Glomerular visceral epithelial cell (primary cell): Measurements from ENCODE around the gene XPC.
"Not testable (repeated sequence)": the region's sequence is repeated elsewhere in the genome, so short reads cannot be mapped to it uniquely, and the experiment has no call there.

Source experiments
- DNase-seq: peaks from one replicate; pipeline ENCODE4 v3.0.0-alpha.2; 2016; ENCODE audit errors: extremely low spot score

Gene XPC

DNA sequence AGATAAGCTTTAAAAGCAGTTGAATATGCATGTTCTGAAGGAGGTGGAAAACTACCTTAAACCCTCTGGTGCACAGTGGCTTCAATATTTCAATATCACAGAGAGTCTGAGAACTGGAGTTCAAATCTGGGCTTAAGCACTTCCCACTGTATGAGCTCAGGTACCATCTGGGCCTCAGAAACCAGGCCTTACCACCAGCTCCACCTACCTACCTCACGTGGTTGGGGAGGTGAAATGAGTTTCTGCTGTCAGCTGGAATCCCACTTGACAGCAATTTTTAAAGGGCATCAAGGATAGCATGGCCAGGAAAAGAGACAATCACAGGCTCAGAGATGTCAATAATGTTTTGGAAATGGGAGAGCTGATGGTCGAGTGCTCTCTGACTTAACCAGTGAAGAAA lies 58.8 kb downstream of the XPC start:
- no peak for DNase-seq

DNA sequence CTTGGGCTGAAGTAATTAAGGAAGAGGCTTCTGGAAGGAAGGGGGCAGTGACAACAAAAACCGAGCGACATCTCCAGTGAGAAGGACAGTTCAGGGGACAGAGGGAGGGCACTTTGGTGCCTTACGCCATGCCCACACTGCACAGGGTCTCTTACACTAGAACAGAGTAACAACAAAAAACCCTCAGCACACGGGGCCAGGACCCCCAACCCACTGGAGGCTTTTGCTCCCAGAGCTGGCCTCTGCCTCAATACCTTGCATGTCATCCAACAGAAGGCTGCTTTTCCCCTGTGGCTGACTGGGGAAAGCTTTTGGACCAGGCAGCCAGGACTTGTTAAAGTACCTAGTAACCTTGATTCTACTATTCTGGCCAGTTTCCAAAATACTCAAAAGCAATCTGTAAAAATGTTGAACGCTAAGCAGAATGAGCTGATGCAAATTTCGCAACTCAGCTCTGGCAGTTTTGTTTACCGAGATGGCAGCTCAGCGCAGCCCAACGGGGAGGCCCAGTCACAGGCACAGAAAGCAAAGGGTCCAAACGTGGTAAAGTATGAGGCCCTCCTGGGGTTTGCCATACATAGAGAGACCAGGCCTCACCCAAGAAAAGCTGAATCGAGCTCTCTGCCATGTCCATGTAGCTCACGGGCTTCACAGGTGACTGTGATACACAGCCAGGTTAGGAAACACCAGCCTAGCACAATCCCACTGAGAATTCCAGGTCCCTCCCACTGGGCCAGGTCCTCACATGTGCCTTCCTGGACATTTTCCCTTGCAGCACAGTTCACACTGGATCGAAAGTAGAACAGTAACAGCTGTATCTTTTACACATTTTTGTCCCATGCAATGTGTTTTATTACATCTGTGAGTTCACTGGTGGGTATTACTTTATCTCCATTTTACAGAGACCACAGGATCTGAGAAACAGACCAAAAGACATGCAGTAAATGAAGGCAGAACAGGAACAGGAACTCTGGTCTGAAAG lies 59.7 kb downstream of the XPC start:
- DNase-seq: no peak

DNA sequence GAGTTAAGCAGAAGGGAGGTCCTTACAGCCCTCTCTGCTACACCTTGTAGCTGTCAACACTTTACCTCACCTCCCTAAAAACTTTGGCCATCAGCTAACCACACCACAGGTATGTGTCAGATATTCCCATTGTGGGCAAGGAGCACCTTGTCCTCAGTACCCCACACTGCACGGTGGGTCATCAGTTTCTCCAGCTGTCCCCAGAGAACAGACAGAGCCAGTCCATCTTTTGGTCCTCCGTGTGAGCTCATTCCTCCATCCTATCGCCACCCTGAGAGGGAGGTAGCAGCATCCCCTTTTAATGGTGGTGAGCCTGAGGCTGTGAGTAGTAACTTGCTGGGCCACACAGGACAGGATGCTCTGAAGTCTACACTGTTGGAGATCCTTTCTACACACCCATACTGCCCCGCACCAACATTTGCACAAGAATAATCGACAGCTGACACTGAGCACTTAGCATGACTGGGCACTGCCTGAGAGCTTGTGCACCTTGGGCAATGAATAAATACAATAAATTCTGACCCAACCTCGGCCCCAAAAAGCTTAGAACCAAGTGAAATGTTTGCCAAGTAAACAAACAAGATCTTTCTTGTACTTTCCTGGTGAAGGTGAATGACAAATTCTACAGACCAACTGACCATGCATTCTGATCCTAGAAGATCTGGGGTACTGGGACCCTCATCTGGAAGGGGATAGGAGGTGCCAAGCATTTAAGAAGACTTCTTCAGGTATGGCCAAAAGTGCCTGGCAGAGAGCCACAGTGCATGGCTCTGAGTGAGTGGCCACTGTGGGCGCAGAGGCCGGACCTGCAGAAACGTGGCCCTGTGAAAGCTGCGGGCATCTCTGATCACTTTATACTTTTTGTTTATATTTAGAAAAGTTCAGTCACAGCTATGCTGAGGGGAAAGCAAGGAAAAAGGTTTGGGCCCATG lies 60.7 kb downstream of the XPC start:
- DNase-seq: no peak

DNA sequence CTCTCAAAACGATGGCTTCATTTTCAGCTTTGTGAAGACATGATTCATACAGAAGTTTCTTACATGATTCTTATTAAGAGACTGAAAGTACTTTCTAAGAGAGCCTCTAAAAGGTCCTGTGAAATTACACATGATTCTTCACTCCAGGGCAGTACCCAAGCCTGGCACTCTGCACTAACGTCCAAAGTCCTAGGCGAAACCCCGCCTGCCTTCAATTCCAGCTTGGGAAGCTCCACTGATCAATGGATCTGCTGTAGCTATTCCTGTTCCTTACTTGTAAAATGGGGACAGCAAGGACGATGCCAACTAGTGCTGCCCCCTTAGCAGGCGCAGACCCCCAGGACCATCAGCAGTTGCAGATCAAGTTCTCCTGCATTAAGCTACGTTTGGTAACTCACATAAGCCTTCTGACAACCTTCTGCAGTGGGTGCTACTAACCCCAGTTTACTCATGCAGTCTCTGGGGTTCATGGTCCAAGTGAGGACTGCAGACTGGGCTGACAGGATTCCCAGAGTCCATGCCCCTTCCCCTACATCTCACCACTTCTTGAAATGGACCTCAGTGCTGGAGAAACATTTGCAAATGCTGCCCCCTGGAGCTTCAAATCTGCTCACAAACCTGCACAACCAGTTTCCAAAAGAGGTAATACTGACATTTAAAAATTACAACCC lies 64.3 kb downstream of the XPC start:
- no peak for DNase-seq

DNA sequence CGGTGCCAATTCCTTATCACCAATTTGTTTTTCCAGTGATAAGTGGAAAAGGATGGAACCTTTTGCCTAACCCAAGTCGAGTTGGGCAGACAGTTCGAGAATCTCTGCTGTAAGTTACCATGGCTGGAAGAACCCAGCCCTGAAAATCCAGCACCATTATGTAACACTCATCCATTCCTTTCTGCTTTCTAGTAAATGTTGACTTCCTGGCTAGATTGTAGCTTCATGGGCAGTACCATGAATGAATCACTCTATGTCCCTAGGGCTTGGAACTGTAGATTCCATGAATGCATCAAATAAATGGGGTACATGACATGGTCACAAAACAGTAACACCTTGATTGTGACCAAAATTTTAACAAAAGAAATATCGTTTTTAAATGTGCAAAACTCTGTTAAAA lies 67.7 kb downstream of the XPC start:
- DNase-seq: no peak

DNA sequence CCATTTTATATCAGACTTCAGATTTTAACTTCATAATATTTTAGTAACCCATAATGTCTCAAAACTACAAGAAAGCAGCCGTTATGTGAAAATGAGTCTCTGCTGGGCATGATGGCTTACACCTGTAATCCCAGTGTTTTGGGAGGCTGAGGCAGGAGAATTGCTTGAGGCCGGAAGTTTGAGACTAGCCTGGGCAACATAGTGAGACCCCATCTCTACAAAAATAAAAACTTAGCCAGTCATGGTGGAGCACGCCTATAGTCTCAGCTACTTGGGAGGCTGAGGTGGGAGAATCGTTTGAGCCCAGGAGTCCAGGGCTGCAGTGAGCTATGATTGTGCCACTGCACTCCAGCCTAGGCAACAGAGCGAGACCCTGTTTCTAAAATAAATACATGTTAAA lies 68.6 kb downstream of the XPC start:
- not testable (repeated sequence) for DNase-seq

DNA sequence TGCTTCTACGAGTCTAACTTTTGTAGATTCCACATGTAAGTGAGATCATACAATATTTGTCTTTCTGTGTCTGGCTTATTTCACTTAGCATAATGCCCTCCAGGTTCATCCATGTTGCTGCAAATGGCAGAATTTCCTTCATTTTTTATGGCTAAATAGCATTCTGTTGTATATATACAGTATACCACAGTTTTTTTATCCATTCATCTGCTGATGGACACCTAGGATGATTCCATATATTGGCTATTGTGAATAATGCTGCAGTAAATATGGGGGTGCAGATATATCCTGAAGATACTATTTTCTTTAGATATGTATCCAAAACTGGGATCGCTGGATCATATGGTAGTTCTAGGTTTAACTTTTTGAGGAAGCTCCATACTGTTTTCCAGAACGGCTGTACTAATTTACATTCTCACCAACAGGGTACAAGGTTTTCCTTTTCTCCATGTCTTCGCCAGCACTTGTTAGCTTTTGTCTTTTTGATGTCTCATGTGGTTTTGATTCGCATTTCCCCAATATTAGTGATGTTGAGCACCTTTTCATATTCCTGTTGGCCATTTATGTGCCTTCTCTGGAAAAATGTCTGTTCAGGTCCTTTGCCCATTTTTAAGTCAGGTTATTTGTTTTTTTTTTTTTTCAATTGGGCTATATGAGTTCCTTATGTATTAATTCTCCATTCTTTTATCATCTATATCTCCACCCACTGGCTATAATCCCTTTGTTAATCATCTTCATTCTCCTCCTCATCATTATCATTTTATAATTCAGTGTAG lies 80.6 kb downstream of the XPC start:
- no peak for DNase-seq

DNA sequence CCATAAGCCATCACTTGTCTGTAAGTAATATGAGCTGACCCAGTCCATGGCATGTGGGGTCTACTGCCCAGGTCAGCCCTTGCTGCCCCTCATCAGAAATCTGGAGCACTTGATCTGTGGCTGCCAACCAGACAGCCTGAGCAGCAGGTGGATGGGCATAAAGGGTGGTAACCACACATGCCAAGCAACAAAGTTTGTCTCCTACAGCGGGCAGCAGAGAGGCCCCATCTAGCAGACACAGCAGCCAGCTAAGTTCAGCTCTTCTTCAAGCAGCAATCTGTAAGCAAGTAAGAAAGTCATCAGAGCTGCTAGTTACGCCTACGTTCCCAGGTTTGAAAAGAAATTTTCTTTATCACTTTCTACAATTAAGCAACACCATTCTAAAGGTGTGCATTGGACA lies 81.7 kb downstream of the XPC start:
- no peak for DNase-seq
